Embryonic facial prominence (tissue), 1 donor: ENCODE results near the gene TTC1.

Source experiments
- DNase-seq: peaks from one replicate; pipeline ENCODE4 v3.0.0-alpha.2; 2016; ENCODE audit errors: extremely low spot score

The TTC1 gene

DNA sequence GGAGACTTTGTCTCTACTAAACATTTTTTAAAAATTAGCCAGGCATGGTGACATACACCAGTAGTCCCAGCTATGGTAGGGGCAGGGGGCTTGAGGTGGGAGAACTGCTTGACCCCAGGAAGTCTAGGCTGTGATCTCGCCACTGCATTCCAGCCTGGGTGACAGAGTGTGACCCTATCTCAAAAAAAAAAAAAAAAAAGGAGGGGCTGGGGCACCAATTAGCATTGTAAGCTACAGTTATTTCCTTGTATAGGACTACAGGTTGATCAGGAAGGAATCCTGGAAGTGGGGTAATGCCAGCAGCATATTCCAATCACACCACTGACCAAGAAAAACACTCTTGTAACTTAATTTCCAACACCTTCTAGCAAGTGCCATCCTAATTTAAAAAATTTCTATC lies 78.3 kb downstream of the TTC1 start:
- no peak for DNase-seq

DNA sequence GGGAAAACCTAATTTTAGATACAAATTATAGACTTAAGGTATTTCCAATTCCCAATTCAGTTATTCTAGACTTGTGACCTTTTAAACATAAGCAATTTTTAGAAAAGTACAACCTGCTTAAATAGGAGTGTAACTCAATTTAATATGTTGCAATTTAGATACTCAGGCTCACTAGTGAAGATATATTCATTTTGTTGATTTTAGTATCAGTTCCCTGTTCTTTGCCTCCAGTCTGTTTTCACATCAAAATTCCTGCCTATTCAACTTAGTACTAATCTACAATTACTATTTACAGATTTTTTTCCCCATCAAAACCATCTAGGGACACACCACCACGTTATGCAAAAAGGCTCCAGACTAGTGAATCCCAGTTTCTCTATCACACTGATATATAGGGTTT lies 79.9 kb downstream of the TTC1 start:
- no peak for DNase-seq

DNA sequence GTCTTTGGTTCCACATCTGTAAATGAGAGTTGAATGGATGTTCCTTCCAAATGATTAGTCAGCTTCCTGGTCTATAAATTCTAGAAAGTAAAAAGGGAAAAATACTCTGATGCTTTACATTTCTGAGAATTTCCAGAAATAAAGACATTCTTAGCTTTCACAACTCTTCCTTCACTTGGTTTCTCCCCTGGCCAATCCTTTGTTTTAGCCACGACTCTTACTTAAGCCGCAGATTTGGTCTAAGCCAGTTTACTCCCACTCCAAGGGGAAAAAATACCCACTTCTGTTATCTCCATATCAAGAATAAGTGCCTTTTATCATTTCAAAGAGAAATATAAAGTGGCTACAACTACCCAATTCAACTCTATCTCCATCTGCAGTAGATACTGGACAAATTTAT lies 80.6 kb downstream of the TTC1 start:
- no peak for DNase-seq

DNA sequence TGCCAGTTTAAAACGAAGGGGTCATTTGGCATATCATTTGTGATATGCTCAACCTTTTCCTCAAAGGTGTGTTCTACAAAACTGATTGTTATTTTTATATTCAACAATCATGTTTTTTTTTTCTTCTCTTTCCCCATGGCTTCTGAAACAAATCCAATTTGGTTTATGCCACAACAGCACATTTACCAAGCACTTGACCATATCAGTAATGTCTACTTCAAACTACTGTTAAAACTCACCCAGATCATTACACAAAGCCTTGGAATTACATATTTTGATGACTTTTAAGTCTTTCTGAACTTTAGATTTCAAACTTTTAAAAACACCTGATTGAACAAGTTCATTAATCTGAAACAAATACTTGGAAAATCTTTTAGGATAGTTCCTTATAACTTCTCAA lies 81.1 kb downstream of the TTC1 start:
- DNase-seq: no peak

DNA sequence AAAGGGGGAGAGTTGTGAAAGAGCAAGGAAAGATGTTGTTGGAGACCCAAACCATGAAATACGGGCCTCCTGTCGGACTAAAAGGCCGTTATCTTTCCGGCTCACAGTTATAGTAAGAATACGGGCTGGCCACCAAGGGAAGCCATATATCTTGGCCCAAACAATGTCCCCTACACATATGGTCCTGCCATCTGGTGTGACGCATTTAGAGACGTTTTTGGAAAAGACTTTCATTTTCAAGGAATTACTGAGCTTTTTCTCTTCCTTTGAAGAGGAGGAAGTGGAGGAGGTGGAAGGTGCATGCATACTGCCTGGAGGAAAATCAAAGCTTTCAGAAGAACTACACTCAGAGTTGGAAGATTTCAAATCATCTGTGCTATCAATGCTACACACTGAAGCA lies 83.6 kb downstream of the TTC1 start:
- DNase-seq: no peak

DNA sequence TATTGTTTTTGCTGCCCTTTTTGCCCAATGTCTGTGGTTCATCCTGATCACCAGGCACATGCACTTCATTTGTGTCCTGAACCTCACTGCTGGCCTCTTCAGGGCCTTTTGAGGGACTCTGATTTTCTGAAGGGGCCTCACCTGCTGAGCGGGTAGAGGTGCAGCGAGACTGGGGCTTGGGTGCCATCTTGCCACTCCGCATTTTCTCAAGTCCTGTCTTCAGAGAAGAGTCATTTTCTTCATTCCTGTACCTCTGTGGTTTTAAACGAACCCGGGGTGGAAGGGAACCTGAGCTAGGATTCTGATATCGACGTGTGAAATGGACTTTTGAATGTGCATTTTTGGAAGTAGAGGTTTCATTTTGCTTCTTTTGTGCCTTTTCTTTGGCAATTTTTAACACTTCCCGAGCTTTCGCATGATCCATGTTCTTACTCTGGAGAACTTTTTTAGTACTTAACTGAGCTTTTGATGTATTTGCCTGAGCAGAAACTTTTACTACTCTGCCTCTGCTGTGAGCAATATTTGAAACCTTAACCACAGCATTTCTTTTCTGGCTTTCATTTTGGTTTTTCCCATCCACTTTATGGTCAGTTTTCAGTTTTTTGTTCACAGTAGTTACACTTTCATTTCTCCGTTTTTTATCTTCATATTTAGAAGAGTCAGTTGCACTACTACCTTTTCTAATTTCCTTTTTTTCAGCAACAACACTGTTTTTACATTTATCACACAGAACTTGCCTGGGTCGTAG lies 84.2 kb downstream of the TTC1 start:
- DNase-seq: no peak

DNA sequence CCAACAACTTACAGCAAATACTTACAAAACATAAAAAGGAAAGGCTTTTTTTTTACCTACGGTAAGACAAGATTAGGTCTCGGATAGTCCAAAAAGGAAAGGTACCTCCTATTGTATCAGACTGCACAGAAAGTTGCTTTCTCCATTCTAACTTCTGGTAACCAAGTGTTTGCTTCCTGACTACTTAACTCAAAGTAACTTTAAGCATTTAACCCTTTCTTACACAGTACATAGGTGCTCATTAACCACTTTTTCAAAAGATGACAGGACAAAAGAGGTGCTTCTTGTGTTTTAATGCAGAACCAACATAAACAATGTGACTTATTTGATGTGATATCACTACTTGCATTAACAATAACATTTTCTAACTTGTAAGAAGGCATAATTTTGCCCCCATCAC lies 87.2 kb downstream of the TTC1 start:
- no peak for DNase-seq

DNA sequence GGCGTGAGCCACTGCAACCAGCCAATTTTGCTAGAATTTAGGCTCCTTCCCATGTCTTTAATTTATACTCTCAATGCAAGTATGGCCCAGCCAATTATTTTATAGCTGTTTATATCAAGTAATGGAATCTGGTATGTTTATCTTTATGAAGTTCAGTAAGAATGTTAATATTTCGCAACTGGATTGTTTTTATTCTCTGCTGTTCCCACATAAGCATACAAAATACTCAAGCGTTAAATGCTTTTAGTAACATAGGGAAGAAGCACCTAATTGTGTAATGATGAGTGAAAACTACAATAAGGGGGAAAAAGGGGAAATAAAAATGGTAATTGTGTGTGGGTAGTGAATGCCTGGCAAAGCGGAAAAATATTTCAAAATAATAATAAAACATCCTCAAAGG lies 89.1 kb downstream of the TTC1 start:
- no peak for DNase-seq

DNA sequence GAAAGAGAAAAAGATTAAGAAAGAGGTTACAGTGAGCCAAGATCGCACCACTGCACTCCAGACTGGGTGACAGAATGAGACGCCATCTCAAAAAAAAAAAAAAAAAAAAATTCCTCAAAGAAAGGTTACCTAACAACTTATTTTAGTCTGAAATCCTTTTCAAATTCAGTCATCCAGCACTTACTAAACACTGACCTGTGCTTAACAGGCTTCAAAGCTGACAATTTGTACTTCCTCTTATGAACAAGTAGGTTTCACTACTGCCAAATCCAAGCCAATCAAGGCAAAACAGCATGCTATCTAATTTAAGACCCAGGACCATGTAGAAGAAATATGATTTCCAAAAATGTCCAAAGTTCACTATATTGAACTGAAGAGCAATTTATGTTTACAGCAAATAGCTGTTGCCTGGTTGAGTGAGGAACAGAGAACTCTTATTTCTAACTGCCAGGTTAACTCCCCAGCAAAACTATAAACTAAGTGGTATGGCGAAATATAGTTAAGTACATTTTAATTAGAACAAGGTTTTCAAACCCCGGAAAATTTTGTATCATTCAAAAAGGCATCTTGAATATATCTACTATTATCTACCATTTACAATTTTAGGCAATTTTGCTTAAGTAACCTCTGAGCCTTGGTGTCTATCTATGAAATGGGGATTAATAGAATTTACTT lies 96.9 kb downstream of the TTC1 start:
- no peak for DNase-seq

DNA sequence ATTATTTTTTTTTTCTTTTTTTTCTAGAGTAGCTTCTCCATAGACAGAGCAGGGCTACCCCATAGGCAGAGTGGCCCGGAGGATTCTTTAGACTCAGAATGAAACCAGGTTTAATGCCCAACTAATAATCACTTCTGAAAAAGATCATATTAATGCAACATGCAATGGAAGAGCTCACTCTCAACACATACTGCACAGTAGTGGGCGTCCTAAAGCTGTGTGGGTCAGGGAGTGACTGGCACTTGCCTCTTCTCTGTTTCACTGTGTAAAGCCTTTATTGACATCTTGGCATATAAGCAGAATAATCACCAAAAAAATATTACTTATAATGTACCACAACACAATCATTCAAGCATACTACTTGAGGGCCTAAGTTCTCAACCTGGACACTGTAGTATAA lies 99.2 kb downstream of the TTC1 start:
- no peak for DNase-seq
